ENCODE results near the gene RASA3. TPM values are rescaled to one million over a fixed set of nuclear protein-coding genes. Genes with fewer than 3 reads are reported as not detected.

Gene RASA3
- total and polyA plus RNA-seq, 10 of the 15 experiments (the other 5 are each of a cell fraction or from before 2014, with no cell fraction given): 0.79 to 33.9 (median 17.6) TPM

- Histone ChIP-seq H3K4me3 (no peak overlapping the region), H3K27ac (ENCODE audit: control insufficient read depth, insufficient read depth) (no peak overlapping the region), H3K27me3 (replicated peaks in 1 of 2; ENCODE audit: control insufficient read depth in 2 of 2, insufficient read depth in 2 of 2, low read length in 1 of 2) (no peaks in the 10 kb centered on the region), H2AFZ (ENCODE audit: control insufficient read depth, low read depth, low read length) (no peak overlapping the region), H3K4me1 (ENCODE audit: control insufficient read depth, insufficient read depth, low read length) (peaks cover 13% of the 10 kb centered on the region), H3K36me3 (ENCODE audit: control insufficient read depth in 2 of 2, insufficient read depth in 2 of 2, low read length in 1 of 2) (peaks cover 8 to 22% of the 10 kb centered on the region in 2 experiments), H3K79me2 (ENCODE audit: control insufficient read depth, insufficient read depth, low read length) (peaks cover 1% of the 10 kb centered on the region; the same call in 1 of the 2 replicates), H3K9ac (ENCODE audit: control insufficient read depth, insufficient read depth, low read length) (no peak overlapping the region), H3K4me2 (ENCODE audit: control insufficient read depth, insufficient read depth) (no peak overlapping the region), H4K20me1 (ENCODE audit: control insufficient read depth, insufficient read depth) (no peaks in the 10 kb centered on the region), H3K9me3 (replicated peaks; ENCODE audit: control insufficient read depth, insufficient read depth, low read length) (no peaks in the 10 kb centered on the region)
- SMC1A ChIA-PET (ENCODE audit: uncharacterized antibody, unreplicated experiment): interaction anchor here (0.6 kb wide), 1 partner anchor 10 kb away, joined by 4 read pairs; no protein-coding TSS in a partner anchor
- WGBS (ENCODE audit: insufficient coverage, insufficient replicate concordance, low lambda C conversion rate, missing lambda C conversion rate): 73% methylated on average over 23 of the region's 23 CpGs
- ATAC-seq: no peak
- no TSS peak for BruUV-seq (replicated peaks)
- DNase-seq (ENCODE audit: low read depth, low spot score): no peak
- CTCF ChIA-PET: no interaction called here
- POLR2A ChIA-PET: no interaction called here
- in situ Hi-C loops (cut with MboI): no loop called here
- TF ChIP-seq ZNF217 (IDR thresholded peaks at IDR 0.05) (no peak), MAX (IDR thresholded peaks at IDR 0.05; ENCODE audit: low read depth, low read length) (no peak), MXI1 (IDR thresholded peaks at IDR 0.05; ENCODE audit: low read depth, low read length) (no peak), NBN (IDR thresholded peaks at IDR 0.05) (no peak), USF1 (IDR thresholded peaks at IDR 0.05; ENCODE audit: borderline replicate concordance, extremely low read length, insufficient read depth, low read depth, low read length) (no peak), E2F8 (IDR thresholded peaks at IDR 0.05; ENCODE audit: low read depth, partially characterized antibody) (no peak), REST (IDR thresholded peaks at IDR 0.05; ENCODE audit: low read depth, low read length) (no peak), ZNF274 (IDR thresholded peaks at IDR 0.05; ENCODE audit: insufficient read depth, insufficient read length) (no peak), WRNIP1 (IDR thresholded peaks at IDR 0.05; ENCODE audit: borderline replicate concordance, low read depth, low read length) (no peak), RFX5 (IDR thresholded peaks at IDR 0.05; ENCODE audit: low read depth, low read length) (no peak), IRF4 (IDR thresholded peaks at IDR 0.05; ENCODE audit: low read depth, low read length) (no peak), CEBPB (IDR thresholded peaks at IDR 0.05; ENCODE audit: borderline replicate concordance in 1 of 2, low read depth in 2 of 2, low read length in 2 of 2) (no peak), JUNB (IDR thresholded peaks at IDR 0.05) (no peak), ETV6 (conservative IDR thresholded peaks at IDR 0.05 in 1 of 2, IDR thresholded peaks at IDR 0.05 in 1 of 2; ENCODE audit: borderline replicate concordance in 1 of 2, low read depth in 1 of 2) (no peak), SP1 (IDR thresholded peaks at IDR 0.05; ENCODE audit: low read depth, low read length) (no peak), LARP7 (IDR thresholded peaks at IDR 0.05) (no peak)
- RAD21 ChIA-PET (ENCODE audit: unreplicated experiment): no interaction called here
- no peak for FAIRE-seq
- intact Hi-C loops (cut with micrococcal nuclease; ENCODE audit: unreplicated experiment): no loop called here
Measured at GRCh38 chr13:114057166-114058050, 75.0 kb downstream of the RASA3 start.

Data from GM12878 (cell line).